GM21390 (cell line): Measurements from ENCODE around the gene PPP6R2.
"Not testable (repeated sequence)": the region's sequence is repeated elsewhere in the genome, so short reads cannot be mapped to it uniquely, and the experiment has no call there.

ENCODE experiments used
- ATAC-seq: cut with Tn5 transposase; IDR thresholded peaks from one replicate; pipeline ENCODE4 v1.9.1; 2021; ENCODE audit not compliant: unreplicated experiment

The PPP6R2 gene

DNA sequence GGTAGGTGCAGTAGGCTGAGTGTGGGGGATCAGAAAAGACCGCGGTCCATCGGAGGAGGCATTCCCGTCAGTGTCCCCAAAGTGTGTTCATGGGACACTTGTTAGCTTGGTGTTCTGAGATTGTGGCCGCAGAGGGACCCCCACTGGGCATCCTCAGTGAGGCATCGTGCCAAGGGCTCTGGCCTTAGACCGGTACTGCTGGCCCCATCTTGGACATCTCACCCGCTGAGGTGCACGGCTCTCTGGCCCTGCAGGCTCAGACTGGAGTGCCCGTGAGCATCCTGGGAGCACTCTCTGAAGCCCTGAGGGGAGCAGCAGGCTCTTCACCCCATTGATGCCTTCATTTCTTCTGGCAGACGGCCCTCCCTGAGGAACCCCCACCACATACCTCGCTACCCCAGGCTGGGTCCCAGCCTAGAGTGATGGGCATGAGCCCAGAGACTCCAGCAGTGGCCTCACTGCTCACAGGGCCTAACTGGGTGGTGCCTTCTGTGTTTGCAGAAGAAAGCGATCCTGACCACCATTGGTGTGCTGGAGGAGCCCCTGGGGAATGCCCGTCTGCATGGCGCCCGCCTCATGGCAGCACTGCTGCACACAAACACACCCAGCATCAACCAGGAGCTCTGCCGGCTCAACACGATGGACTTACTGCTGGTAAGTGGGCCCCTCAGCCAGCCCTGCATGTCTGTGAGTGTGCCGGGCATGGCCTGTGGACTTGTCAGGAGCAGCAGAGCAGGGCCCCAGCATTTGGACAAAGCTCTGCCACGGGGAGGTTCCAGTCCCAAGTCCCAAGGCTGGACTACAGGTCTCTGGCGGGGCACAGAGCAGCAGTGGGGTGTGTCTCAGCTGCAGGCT lies 80.1 kb downstream of the PPP6R2 start:
- no peak for ATAC-seq

DNA sequence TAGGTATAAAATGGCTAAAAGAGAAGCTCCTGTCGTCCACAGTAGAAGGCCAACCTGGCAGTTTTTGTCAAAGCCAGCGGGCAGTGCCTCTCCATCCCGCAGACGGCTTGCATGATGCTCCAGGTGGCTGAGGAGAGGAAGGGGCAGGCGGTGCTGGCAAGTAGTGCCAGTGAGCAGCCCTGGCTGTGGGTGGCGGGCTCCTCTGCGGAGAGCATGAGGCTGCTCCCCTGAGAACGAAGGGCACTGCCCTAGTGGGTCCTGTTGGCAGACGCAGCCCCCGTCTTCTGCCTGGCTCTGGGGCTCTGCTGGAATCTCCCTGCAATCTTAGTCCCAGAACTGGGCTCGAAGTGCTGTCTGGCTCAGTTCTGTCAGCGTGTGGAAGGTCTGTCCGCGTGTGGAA lies 80.8 kb downstream of the PPP6R2 start:
- ATAC-seq, result no peak

GRCh38 chr22:50425179-50425916 lies 82.2 kb downstream of the PPP6R2 start:
- ATAC-seq, result no peak

- no peak for ATAC-seq
Observed at GRCh38 chr22:50432131-50432876, 89.2 kb downstream of the PPP6R2 start.

- ATAC-seq, result not testable (repeated sequence)
Observed at GRCh38 chr22:50432877-50433510, 89.9 kb downstream of the PPP6R2 start.

DNA sequence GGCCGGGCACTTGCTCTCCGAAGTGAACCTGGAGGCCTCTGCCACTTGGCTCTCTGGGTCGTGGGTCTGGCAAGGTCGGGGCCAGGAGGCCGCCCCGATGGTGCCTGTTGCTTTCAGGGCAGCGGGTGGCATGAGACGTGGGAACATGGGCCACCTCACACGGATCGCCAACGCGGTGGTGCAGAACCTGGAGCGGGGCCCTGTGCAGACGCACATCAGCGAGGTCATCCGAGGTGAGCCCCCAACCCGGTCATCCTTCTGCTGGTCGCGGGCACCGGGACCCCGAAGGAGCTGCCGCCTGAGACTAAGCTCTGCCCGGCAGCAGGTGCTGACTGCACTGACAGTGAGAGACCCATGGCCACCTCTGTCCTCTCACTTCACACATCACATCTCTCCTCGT lies 91.7 kb downstream of the PPP6R2 start:
- ATAC-seq, result no peak

DNA sequence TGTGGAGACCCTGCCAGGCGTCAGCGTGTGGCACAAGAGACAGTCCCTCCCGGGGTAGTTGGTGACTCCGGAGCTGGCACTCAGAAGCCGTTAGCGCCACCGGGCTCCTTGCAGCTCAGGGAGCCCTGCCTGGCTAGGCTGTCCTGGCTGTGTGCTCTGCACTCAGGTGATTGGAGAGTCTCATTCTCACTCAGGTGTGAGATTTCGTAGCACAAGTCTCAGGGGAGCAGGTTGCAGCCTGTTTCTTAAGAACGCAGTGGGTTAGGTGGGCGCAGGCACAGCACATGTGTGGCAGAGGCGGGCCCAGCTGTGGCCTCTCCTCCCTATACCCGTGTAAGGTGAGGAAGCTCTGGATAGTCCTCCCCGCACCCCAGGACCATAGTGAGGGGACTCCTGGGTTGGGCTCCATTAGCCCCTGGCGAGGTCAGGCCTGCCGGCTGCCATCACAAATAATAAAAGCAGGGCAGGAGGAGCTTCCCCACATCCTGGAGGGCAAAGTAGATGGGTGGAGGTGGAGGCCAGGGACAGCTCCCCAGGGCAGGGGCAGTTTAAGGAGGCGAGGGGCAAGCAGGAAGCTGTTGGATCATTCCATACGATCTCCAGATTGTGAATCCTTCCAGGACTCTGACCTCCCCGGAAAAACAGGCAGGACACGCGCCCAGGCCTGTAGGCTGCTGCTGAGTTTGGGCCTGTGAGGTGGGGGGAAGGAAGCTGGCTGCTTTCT lies 92.3 kb downstream of the PPP6R2 start:
- no peak for ATAC-seq

GRCh38 chr22:50436015-50436830 lies 93.1 kb downstream of the PPP6R2 start:
- ATAC-seq, result no peak

GRCh38 chr22:50436841-50437341 lies 93.8 kb downstream of the PPP6R2 start:
- no peak for ATAC-seq

DNA sequence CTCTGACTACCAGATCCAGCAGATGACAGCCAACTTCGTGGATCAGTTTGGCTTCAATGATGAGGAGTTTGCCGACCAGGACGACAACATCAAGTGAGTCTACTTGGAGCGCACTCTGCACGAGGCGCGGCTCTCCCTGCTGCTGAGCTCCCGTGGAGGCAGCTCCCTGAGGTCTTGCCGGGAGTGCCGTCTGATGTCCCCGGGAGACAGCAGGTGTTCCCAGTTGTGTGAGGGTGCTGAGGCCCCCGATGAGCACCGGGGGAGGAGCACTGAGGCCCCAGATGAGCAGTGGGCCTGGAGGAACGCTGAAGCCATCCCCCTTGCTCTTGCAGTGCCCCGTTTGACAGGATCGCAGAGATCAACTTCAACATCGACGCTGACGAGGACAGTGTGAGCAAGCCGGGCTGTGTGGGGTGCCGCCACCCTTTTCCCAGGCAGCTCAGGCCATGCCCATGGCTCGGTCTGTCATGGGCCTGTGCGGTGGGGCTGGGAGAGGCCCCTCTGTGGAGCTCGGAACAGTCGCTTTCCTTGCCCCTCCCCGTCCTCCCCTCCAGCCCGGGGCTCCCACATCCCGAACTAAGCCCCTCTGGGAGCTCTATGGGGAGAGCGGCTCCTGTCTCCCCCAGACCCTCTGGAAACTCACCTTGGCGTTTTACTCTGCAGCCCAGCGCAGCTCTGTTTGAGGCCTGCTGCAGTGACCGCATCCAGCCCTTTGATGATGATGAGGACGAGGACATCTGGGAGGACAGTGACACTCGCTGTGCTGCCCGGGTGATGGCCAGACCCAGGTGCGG lies 94.6 kb downstream of the PPP6R2 start:
- ATAC-seq, result no peak

DNA sequence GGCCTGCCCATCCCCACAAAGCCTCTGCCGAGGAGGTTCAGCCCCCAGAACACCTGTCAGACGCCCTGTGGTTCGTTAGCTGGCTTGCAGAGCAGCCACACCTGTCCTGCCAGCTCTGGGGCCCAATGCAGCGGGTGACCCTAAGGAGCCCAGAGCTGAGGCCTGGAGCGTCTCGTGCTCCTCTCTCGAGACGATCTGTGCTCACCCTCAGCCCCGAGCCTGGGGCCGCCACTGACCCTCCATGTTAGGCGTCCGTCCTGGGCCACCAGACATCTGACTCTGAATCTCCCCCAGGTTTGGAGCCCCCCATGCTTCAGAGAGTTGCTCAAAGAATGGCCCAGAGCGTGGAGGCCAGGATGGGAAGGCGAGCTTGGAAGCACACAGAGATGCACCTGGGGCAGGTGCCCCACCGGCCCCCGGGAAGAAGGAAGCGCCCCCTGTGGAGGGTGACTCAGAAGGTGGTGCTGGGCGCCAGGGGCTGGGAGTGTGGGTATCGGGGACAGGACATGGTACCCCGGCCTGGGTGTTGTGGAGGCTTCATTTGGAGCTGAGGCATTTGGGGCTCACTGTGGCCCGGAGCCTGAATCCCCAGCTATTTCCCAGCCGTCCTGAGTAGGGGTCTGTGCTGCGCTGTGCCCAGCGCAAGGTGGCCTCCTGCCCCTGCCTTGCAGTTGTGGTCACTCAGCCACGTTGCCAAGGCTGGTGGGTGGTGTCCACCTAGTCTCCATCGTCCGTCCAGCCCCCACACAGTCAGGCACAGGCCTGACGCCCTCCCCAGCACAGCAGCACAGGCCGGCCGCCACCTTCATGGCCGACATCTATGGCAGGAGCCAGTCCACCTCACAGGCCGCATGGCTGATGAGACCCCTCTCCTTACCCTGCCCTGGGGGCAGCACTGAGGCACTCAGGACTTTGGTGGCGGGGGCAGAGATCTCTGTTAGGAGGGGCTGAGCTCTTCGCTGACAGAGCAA lies 95.5 kb downstream of the PPP6R2 start:
- ATAC-seq, result no peak

DNA sequence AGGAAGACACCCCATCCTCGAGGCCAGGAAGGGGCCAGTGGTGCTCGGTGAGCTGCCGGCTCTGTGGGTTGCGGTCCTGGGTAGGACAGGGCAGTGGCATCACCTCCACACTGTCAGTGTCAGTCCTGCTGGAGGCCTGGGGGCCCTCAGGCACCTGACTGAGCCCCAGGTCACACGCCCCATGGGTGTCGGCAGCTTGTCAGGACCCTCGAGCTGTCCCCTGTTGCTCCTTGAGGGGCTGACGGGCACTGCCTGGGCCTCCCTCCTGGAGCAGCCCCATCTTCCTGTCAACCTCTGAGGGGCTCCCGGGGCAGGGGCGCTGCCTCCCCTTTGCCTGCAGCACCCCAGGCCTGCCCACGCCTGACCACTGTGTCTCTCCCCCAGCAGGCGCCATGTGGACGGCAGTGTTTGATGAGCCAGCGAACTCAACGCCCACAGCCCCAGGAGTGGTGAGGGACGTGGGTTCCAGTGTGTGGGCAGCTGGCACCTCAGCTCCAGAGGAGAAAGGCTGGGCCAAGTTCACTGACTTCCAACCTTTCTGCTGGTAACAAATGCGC lies 96.3 kb downstream of the PPP6R2 start:
- ATAC-seq, result no peak

DNA sequence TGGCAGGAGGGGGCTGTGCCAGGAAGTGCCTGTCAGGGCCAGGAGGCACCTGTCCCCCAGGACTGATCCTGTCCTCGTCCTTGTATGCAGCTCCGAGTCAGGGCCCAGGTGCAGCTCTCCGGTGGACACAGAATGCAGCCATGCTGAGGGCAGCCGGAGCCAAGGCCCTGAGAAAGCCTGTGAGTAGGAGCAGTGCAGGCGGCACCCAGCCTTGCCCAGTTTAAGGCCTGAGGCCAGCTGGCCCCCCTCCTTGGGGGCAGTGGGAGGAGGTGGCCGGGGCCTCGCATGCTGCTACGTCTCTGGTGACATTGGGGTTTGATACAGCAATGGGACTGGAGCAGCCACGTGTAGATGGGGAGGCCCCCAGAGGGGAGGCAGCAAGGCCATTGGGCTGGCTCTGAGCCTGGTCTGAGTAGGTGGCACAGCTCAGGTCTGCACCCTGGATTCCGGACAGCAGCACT lies 96.8 kb downstream of the PPP6R2 start:
- no peak for ATAC-seq

- ATAC-seq, result no peak
Observed at GRCh38 chr22:50440544-50441249, 97.6 kb downstream of the PPP6R2 start.

- no peak for ATAC-seq
Observed at GRCh38 chr22:50441428-50441993, 98.4 kb downstream of the PPP6R2 start.

DNA sequence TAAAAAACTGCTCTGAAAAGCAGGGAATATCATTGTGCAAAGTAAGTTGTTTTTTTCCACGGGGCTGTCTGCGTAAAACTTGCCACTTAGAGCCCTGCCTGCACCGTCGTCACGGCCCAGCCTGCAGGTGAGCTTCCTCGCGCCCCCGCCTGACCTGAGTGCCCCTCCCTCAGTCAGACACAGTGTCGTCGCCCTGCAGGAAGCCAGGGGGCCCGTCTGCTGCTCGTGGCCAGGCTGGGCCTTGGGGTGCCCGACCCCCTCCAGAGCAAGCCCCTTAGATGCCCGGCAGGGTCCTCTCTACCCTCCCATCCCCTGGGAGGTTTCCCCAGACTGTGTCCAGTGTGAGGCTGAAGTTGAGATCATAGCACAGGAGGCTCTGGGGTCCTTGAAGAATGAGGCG lies 100.1 kb downstream of the PPP6R2 start:
- no peak for ATAC-seq
